ENCODE measurements around the gene MRPS27. TPM values are rescaled to one million over a fixed set of nuclear protein-coding genes. Genes with fewer than 3 reads are reported as not detected.

The MRPS27 gene
- 100 to 1,000 TPM in 1 of 2 experiments, 10 to 100 TPM in 1; 93.3 to 113 TPM for total RNA-seq

GRCh38 chr5:72319976-72320752, at the start of gene MRPS27, which contains the start of gene PTCD2:
MRPS27 (minus strand) TSS chr5:72320240; CDS start chr5:72320221, 19 bp downstream.
PTCD2 (plus strand) TSS chr5:72320373; CDS start chr5:72320383, 10 bp downstream.
- Mint-ChIP-seq H3K36me3 (ENCODE audit: low read depth) (peaks cover 42% of the 10 kb centered on the region), H3K27me3 (no peaks in the 10 kb centered on the region), H3K9me3 (ENCODE audit: low read depth) (no peaks in the 10 kb centered on the region), H3K27ac (peak within 1 kb of the TSS; percentile 93), H3K4me3 (peak within 1 kb of the TSS; percentile 99), H3K4me1 (peaks cover 38% of the 10 kb centered on the region)
- DNase-seq = peak; percentile 97
- POLR2A ChIA-PET = interaction anchor here (0.6 to 1.4 kb wide), 8 partner anchors 12 to 732 kb away, joined by 3 to 10 read pairs (median 4); partner anchors contain the start of gene MCCC2
- peak; percentile 99 for ATAC-seq
- CTCF ChIA-PET = interaction anchor here (0.6 to 4.6 kb wide), 2 partner anchors 9 to 12 kb away, joined by 3 to 39 read pairs; no protein-coding TSS in a partner anchor
- intact Hi-C loops (cut with DNase I, micrococcal nuclease) = loop anchor here (1.0 to 5.0 kb wide), 4 partner anchors 12 to 528 kb away; no protein-coding TSS in a partner anchor

DNA sequence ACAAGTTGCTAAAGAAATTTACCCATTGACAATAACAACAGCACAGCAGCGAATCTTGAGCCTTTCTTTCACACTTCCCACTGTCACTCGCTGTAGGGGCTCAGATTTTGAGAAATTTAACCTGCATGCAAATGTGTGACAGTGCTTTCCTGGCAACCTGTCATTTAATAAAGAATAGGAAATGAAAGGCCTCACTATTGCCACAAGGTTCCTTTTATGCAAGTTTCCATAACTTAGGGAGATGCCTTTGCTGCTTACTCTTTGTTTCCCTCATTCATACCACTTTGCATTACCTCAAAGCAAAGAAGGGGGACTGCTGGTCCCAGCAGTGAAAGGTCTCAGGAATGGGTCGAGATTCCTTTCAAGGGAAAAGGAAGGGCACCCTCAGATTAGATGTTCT, 49.7 kb upstream of the MRPS27 start:
- CTCF ChIA-PET = interaction anchor here (1.1 to 1.2 kb wide), 2 partner anchors 10 to 26 kb away, joined by 3 to 4 read pairs; no protein-coding TSS in a partner anchor
- ATAC-seq (no peak), DNase-seq (no peak)
- no peak overlapping the region for H3K27ac Mint-ChIP-seq
- no peak overlapping the region for H3K4me3 Mint-ChIP-seq
- POLR2A ChIA-PET = no interaction called here
- H3K27me3 Mint-ChIP-seq = no peaks in the 10 kb centered on the region
- intact Hi-C loops (cut with DNase I, micrococcal nuclease) = loop anchor here in 1 of 2 experiments (10.0 kb wide), 2 partner anchors 155 to 445 kb away; partner anchors contain the start of gene TNPO1
- no peaks in the 10 kb centered on the region for H3K9me3 Mint-ChIP-seq (ENCODE audit: low read depth)
- H3K36me3 Mint-ChIP-seq (ENCODE audit: low read depth) = peaks cover 7% of the 10 kb centered on the region
- H3K4me1 Mint-ChIP-seq = peaks cover 2% of the 10 kb centered on the region

- no peak for ATAC-seq
- CTCF ChIA-PET = interaction anchor here (1.2 to 1.3 kb wide), 2 partner anchors 9 to 155 kb away, joined by 4 read pairs; no protein-coding TSS in a partner anchor
- DNase-seq = no peak
- no peaks in the 10 kb centered on the region for H3K9me3 Mint-ChIP-seq (ENCODE audit: low read depth)
- no peak overlapping the region for H3K27ac Mint-ChIP-seq
- no peaks in the 10 kb centered on the region for H3K27me3 Mint-ChIP-seq
- intact Hi-C loops (cut with DNase I, micrococcal nuclease) = loop anchor here in 1 of 2 experiments (10.0 kb wide), 2 partner anchors 156 to 446 kb away; partner anchors contain the start of gene TNPO1
- peaks cover 7% of the 10 kb centered on the region for H3K36me3 Mint-ChIP-seq (ENCODE audit: low read depth)
- POLR2A ChIA-PET = no interaction called here
- no peak overlapping the region for H3K4me3 Mint-ChIP-seq
- H3K4me1 Mint-ChIP-seq = peaks cover 2% of the 10 kb centered on the region
These were observed 49.3 kb upstream of the MRPS27 start for GRCh38 chr5:72369301-72369700.

DNA sequence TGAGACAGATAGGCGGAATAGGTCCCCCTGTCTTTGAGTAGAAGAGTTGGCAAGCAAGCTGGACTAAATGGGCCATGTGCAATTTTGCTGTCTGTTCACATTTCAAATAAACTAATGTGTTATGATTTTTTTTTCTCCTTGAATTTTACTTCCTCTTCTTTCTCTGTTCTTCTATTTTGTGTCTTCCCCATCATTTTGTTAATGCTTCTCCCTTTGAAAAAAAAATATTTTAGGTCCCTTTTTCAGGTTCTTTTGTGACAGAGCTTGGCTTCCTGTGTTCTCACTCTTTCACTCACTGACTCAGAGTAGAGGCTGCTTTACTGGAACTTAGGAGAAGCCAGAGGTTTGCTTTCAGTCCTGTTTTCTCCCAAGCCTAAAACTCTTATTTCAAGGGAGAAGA, 48.2 kb upstream of the MRPS27 start:
- Mint-ChIP-seq H3K4me3 (no peak overlapping the region), H3K36me3 (ENCODE audit: low read depth) (peaks cover 10% of the 10 kb centered on the region), H3K27ac (no peak overlapping the region), H3K4me1 (peaks cover 2% of the 10 kb centered on the region), H3K9me3 (ENCODE audit: low read depth) (no peaks in the 10 kb centered on the region), H3K27me3 (no peaks in the 10 kb centered on the region)
- intact Hi-C loops (cut with DNase I, micrococcal nuclease) = loop anchor here in 1 of 2 experiments (10.0 kb wide), 2 partner anchors 157 to 447 kb away; partner anchors contain the start of gene TNPO1
- DNase-seq (no peak), ATAC-seq (no peak)
- ChIA-PET CTCF (interaction anchor here (0.7 to 1.3 kb wide), 2 partner anchors 62 to 156 kb away, joined by 3 to 4 read pairs; no protein-coding TSS in a partner anchor), POLR2A (no interaction called here)

GRCh38 chr5:72366324-72366976, 46.4 kb upstream of the MRPS27 start:
- ATAC-seq = peak; percentile 73
- no peak overlapping the region for H3K4me3 Mint-ChIP-seq
- peaks cover 24% of the 10 kb centered on the region for H3K36me3 Mint-ChIP-seq (ENCODE audit: low read depth)
- H3K27me3 Mint-ChIP-seq = no peaks in the 10 kb centered on the region
- no peaks in the 10 kb centered on the region for H3K9me3 Mint-ChIP-seq (ENCODE audit: low read depth)
- CTCF ChIA-PET = interaction anchor here (0.6 to 2.1 kb wide), 14 partner anchors 8 to 478 kb away, joined by 3 to 9 read pairs (median 4); no protein-coding TSS in a partner anchor
- intact Hi-C loops (cut with DNase I, micrococcal nuclease) = loop anchor here (1.0 to 10.0 kb wide), 4 partner anchors 158 to 450 kb away; partner anchors contain the start of gene TNPO1 (in 2 of the 2)
- H3K27ac Mint-ChIP-seq = no peak overlapping the region
- POLR2A ChIA-PET = interaction anchor here (0.5 kb wide), 1 partner anchor 769 kb away, joined by 3 read pairs; no protein-coding TSS in a partner anchor
- DNase-seq = peak; percentile 58
- H3K4me1 Mint-ChIP-seq = peaks cover 2% of the 10 kb centered on the region

DNA sequence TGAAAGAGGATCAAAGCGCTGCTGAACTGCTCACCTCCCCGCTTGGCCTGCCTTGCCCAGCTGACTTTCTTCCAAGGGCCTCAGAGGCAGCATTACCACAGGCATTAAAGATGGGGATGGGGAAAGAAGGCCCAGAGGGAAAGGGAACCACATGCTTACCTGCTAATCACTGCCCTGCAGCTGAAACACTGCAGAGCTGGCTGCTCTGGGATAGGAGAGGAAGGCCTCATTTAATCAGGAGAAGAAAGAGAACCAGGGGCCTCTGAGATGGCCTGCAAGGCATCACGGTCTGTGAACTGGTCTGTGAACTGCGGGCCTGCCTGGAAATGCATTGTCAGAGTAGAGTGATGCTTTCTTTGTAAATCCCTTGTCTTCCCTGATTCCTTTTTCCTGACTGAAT, 44.9 kb upstream of the MRPS27 start:
- ChIA-PET POLR2A (no interaction called here), CTCF (interaction anchor here (0.7 to 2.1 kb wide), 3 partner anchors 8 to 58 kb away, joined by 3 to 9 read pairs (median 6); no protein-coding TSS in a partner anchor)
- no peaks in the 10 kb centered on the region for H3K9me3 Mint-ChIP-seq (ENCODE audit: low read depth)
- ATAC-seq (no peak), DNase-seq (no peak)
- no peak overlapping the region for H3K4me3 Mint-ChIP-seq
- H3K27me3 Mint-ChIP-seq = no peaks in the 10 kb centered on the region
- peaks cover 2% of the 10 kb centered on the region for H3K4me1 Mint-ChIP-seq
- H3K27ac Mint-ChIP-seq = no peak overlapping the region
- peaks cover 33% of the 10 kb centered on the region for H3K36me3 Mint-ChIP-seq (ENCODE audit: low read depth)
- intact Hi-C loops (cut with DNase I, micrococcal nuclease) = loop anchor here in 1 of 2 experiments (10.0 kb wide), 2 partner anchors 160 to 450 kb away; partner anchors contain the start of gene TNPO1

DNA sequence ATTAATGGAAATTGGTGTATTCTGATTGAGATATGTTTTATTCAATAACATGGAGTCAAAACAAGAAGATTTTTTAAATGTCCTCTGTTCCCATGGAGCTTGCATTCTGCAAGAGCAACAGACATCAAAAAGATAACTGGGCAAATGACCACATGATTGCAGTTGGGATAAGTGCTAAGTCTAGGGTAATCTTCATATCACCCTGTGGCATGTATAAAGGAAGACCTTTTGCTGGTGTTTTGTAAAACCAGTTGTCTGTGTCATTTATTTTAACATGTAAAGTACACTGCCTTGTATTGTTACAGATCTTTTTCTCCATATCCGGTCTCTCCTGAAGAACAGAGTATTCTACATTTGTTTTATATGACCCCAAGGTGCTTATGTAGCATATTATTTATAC, 44.1 kb upstream of the MRPS27 start:
- ATAC-seq (no peak), DNase-seq (no peak)
- ChIA-PET CTCF (interaction anchor here (1.2 kb wide), 1 partner anchor 160 kb away, joined by 4 read pairs; no protein-coding TSS in a partner anchor), POLR2A (no interaction called here)
- H3K9me3 Mint-ChIP-seq (ENCODE audit: low read depth) = no peaks in the 10 kb centered on the region
- H3K36me3 Mint-ChIP-seq (ENCODE audit: low read depth) = peaks cover 38% of the 10 kb centered on the region
- peaks cover 2% of the 10 kb centered on the region for H3K4me1 Mint-ChIP-seq
- no peak overlapping the region for H3K4me3 Mint-ChIP-seq
- intact Hi-C loops (cut with DNase I, micrococcal nuclease) = loop anchor here in 1 of 2 experiments (10.0 kb wide), 2 partner anchors 161 to 451 kb away; partner anchors contain the start of gene TNPO1
- H3K27ac Mint-ChIP-seq = no peak overlapping the region
- H3K27me3 Mint-ChIP-seq = no peaks in the 10 kb centered on the region

GRCh38 chr5:72363166-72363802, 43.2 kb upstream of the MRPS27 start:
- H3K9me3 Mint-ChIP-seq (ENCODE audit: low read depth) = no peaks in the 10 kb centered on the region
- ATAC-seq = no peak
- ChIA-PET POLR2A (no interaction called here), CTCF (interaction anchor here (1.2 kb wide), 1 partner anchor 161 kb away, joined by 4 read pairs; no protein-coding TSS in a partner anchor)
- intact Hi-C loops (cut with DNase I, micrococcal nuclease) = loop anchor here in 1 of 2 experiments (10.0 kb wide), 2 partner anchors 162 to 452 kb away; partner anchors contain the start of gene TNPO1
- DNase-seq = no peak
- no peak overlapping the region for H3K27ac Mint-ChIP-seq
- H3K4me3 Mint-ChIP-seq = no peak overlapping the region
- peaks cover 43% of the 10 kb centered on the region for H3K36me3 Mint-ChIP-seq (ENCODE audit: low read depth)
- H3K27me3 Mint-ChIP-seq = no peaks in the 10 kb centered on the region
- peaks cover under 1% of the 10 kb centered on the region for H3K4me1 Mint-ChIP-seq

- H3K9me3 Mint-ChIP-seq (ENCODE audit: low read depth) = no peaks in the 10 kb centered on the region
- ChIA-PET POLR2A (no interaction called here), CTCF (interaction anchor here (0.8 to 1.6 kb wide), 2 partner anchors 10 to 163 kb away, joined by 3 to 4 read pairs; no protein-coding TSS in a partner anchor)
- DNase-seq (no peak), ATAC-seq (no peak)
- no peaks in the 10 kb centered on the region for H3K4me1 Mint-ChIP-seq
- no peak overlapping the region for H3K27ac Mint-ChIP-seq
- H3K36me3 Mint-ChIP-seq (ENCODE audit: low read depth) = peaks cover 54% of the 10 kb centered on the region
- no peaks in the 10 kb centered on the region for H3K27me3 Mint-ChIP-seq
- no peak overlapping the region for H3K4me3 Mint-ChIP-seq
- intact Hi-C loops (cut with DNase I, micrococcal nuclease) = loop anchor here in 1 of 2 experiments (10.0 kb wide), 2 partner anchors 165 to 455 kb away; partner anchors contain the start of gene TNPO1
These were observed 39.8 kb upstream of the MRPS27 start for GRCh38 chr5:72359886-72360285.

GRCh38 chr5:72358925-72359324, 38.9 kb upstream of the MRPS27 start:
- DNase-seq = no peak
- peaks cover 56% of the 10 kb centered on the region for H3K36me3 Mint-ChIP-seq (ENCODE audit: low read depth)
- ATAC-seq = no peak
- no peak overlapping the region for H3K4me3 Mint-ChIP-seq
- H3K27ac Mint-ChIP-seq = no peak overlapping the region
- no peaks in the 10 kb centered on the region for H3K9me3 Mint-ChIP-seq (ENCODE audit: low read depth)
- POLR2A ChIA-PET = no interaction called here
- H3K4me1 Mint-ChIP-seq = no peaks in the 10 kb centered on the region
- intact Hi-C loops (cut with DNase I, micrococcal nuclease) = no loop called here
- no peaks in the 10 kb centered on the region for H3K27me3 Mint-ChIP-seq
- CTCF ChIA-PET = no interaction called here
